ENCODE measurements around the gene SLC17A5.

The SLC17A5 gene

GRCh38 chr6:73644941-73645591 lies 8.7 kb downstream of the SLC17A5 start:
- H3K36me3 ChIP-seq (replicated peaks), result peaks cover 3% of the 10 kb centered on the region
- H3K27ac ChIP-seq, result no peak overlapping the region
- in situ Hi-C loops (cut with HindIII; ENCODE audit: low pct_ligation_motif_present, low sequenced_read_pairs), result no loop called here
- H3K4me3 ChIP-seq (ENCODE audit: low read depth, low read length), result peak overlapping the region; percentile 47
- TF ChIP-seq CTCF (IDR thresholded peaks at IDR 0.05; ENCODE audit: low read depth, low read length, missing control alignments), result no peak
- no peaks in the 10 kb centered on the region for H3K27me3 ChIP-seq (replicated peaks)
- DNase-seq, result no peak

- DNase-seq, result no peak
- in situ Hi-C loops (cut with HindIII; ENCODE audit: low pct_ligation_motif_present, low sequenced_read_pairs), result no loop called here
- TF ChIP-seq CTCF (IDR thresholded peaks at IDR 0.05; ENCODE audit: low read depth, low read length, missing control alignments), result no peak
These were observed 9.8 kb downstream of the SLC17A5 start for GRCh38 chr6:73644030-73644429.

GRCh38 chr6:73642530-73642929 lies 11.3 kb downstream of the SLC17A5 start:
- H3K27me3 ChIP-seq (replicated peaks), result no peaks in the 10 kb centered on the region
- H3K36me3 ChIP-seq (replicated peaks), result peaks cover 6% of the 10 kb centered on the region
- H3K4me3 ChIP-seq (ENCODE audit: low read depth, low read length), result no peak overlapping the region
- no peak for DNase-seq
- H3K27ac ChIP-seq, result no peak overlapping the region
- in situ Hi-C loops (cut with HindIII; ENCODE audit: low pct_ligation_motif_present, low sequenced_read_pairs), result no loop called here
- TF ChIP-seq CTCF (IDR thresholded peaks at IDR 0.05; ENCODE audit: low read depth, low read length, missing control alignments), result no peak

More at GRCh38 chr6:73644030-73644429, 9.8 kb downstream of the SLC17A5 start:
- Histone ChIP-seq H3K27ac (no peak overlapping the region), H3K36me3 (replicated peaks) (peaks cover 4% of the 10 kb centered on the region), H3K4me3 (ENCODE audit: low read depth, low read length) (no peak overlapping the region), H3K27me3 (replicated peaks) (no peaks in the 10 kb centered on the region)

GRCh38 chr6:73640179-73640750 lies 13.5 kb downstream of the SLC17A5 start:
- H3K36me3 ChIP-seq (replicated peaks), result peaks cover 9% of the 10 kb centered on the region
- DNase-seq, result no peak
- no peak overlapping the region for H3K27ac ChIP-seq
- no peak overlapping the region for H3K4me3 ChIP-seq (ENCODE audit: low read depth, low read length)
- in situ Hi-C loops (cut with HindIII; ENCODE audit: low pct_ligation_motif_present, low sequenced_read_pairs), result no loop called here
- TF ChIP-seq CTCF (IDR thresholded peaks at IDR 0.05; ENCODE audit: low read depth, low read length, missing control alignments), result no peak
- no peaks in the 10 kb centered on the region for H3K27me3 ChIP-seq (replicated peaks)

- in situ Hi-C loops (cut with HindIII; ENCODE audit: low pct_ligation_motif_present, low sequenced_read_pairs), result no loop called here
- no peak for DNase-seq
- Histone ChIP-seq H3K36me3 (replicated peaks) (peaks cover 15% of the 10 kb centered on the region), H3K27ac (no peak overlapping the region), H3K4me3 (ENCODE audit: low read depth, low read length) (no peak overlapping the region), H3K27me3 (replicated peaks) (no peaks in the 10 kb centered on the region)
- TF ChIP-seq CTCF (IDR thresholded peaks at IDR 0.05; ENCODE audit: low read depth, low read length, missing control alignments), result no peak
These were observed 14.8 kb downstream of the SLC17A5 start for GRCh38 chr6:73639040-73639439.

GRCh38 chr6:73637404-73637803 lies 16.4 kb downstream of the SLC17A5 start:
- peaks cover 25% of the 10 kb centered on the region for H3K36me3 ChIP-seq (replicated peaks)
- no peaks in the 10 kb centered on the region for H3K27me3 ChIP-seq (replicated peaks)
- no peak overlapping the region for H3K4me3 ChIP-seq (ENCODE audit: low read depth, low read length)
- no peak for TF ChIP-seq CTCF (IDR thresholded peaks at IDR 0.05; ENCODE audit: low read depth, low read length, missing control alignments)
- in situ Hi-C loops (cut with HindIII; ENCODE audit: low pct_ligation_motif_present, low sequenced_read_pairs), result no loop called here
- H3K27ac ChIP-seq, result no peak overlapping the region
- no peak for DNase-seq
